ENCODE results near the gene CPTP.
"Not testable (repeated sequence)": the region's sequence is repeated elsewhere in the genome, so short reads cannot be mapped to it uniquely, and the experiment has no call there.

Gene CPTP

DNA sequence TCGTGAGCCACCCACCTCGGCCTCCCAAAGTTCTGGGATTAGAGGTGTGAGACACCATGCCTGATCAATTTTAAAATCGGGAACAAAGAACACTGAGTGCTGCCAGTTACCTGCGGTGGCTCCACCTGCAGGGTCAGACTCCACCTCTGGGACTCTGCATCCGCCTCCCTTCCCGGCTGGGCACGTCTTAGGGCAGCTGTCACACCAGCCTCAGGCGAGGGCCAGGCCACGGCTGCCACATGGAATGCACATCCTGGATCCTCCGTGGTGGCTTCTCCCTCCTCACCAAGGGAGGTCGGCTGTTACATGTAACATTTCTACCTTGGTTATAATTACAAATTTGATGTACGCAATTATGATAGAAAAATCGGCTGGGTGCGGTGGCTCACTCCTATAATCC lies 39.7 kb downstream of the CPTP start:
- H3K27ac ChIP-seq (ENCODE audit: low read depth, low read length, severe bottlenecking) = no peak overlapping the region
- H3K4me1 ChIP-seq (ENCODE audit: control insufficient read depth, insufficient read depth, low read length, poor library complexity, severe bottlenecking) = peaks cover 26% of the 10 kb centered on the region
- 88 to 90% methylated on average over 8 to 10 of the region's 14 CpGs for WGBS, 2 experiments (ENCODE audit: insufficient coverage in 2 of 2)

GRCh38 chr1:1365875-1366698 lies 41.5 kb downstream of the CPTP start:
- Histone ChIP-seq H3K4me1 (ENCODE audit: control insufficient read depth, insufficient read depth, low read length, poor library complexity, severe bottlenecking) (peaks cover 9% of the 10 kb centered on the region), H3K4me3 (ENCODE audit: extremely low read depth, insufficient read depth, low read length, poor library complexity, severe bottlenecking) (no peak overlapping the region), H3K36me3 (ENCODE audit: control insufficient read depth, insufficient read depth, low read length) (peaks cover 5% of the 10 kb centered on the region), H3K9me3 (ENCODE audit: control insufficient read depth, low read length) (peaks cover 17% of the 10 kb centered on the region), H3K27ac (ENCODE audit: low read depth, low read length, severe bottlenecking) (no peak overlapping the region)
- 77 to 84% methylated on average over 10 of the region's 10 CpGs for WGBS, 2 experiments (ENCODE audit: insufficient coverage in 2 of 2)

More for the DNA sequence above, 39.7 kb downstream of the CPTP start:
- H3K4me3 ChIP-seq (ENCODE audit: extremely low read depth, insufficient read depth, low read length, poor library complexity, severe bottlenecking) = no peak overlapping the region
- no peaks in the 10 kb centered on the region for H3K36me3 ChIP-seq (ENCODE audit: control insufficient read depth, insufficient read depth, low read length)
- peaks cover 17% of the 10 kb centered on the region for H3K9me3 ChIP-seq (ENCODE audit: control insufficient read depth, low read length)

DNA sequence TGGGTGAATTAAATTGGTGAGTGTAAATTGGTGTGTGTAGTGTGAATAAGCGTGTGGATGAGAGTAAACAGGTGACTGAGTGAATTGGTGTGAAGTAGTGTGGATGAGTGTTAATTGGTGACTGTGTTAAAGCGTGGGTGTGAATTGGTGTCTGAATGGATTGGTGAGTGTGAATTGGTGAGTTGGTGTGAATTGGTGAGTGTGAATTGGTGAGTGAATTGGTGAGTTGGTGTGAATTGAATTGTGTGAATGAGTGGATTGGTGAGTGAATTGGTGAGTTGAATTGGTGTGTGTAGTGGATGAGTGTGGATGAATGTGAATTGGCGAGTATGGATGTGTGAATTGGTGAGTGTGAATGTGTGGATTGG lies 42.1 kb downstream of the CPTP start:
- Histone ChIP-seq H3K36me3 (ENCODE audit: control insufficient read depth, insufficient read depth, low read length) (peaks cover 7% of the 10 kb centered on the region), H3K4me1 (ENCODE audit: control insufficient read depth, insufficient read depth, low read length, poor library complexity, severe bottlenecking) (peaks cover 3% of the 10 kb centered on the region), H3K27ac (ENCODE audit: low read depth, low read length, severe bottlenecking) (no peak overlapping the region), H3K9me3 (ENCODE audit: control insufficient read depth, low read length) (peaks cover 17% of the 10 kb centered on the region), H3K4me3 (ENCODE audit: extremely low read depth, insufficient read depth, low read length, poor library complexity, severe bottlenecking) (no peak overlapping the region)
- WGBS, 2 experiments (ENCODE audit: insufficient coverage in 2 of 2) = 93 to 95% methylated on average over 3 of the region's 3 CpGs

DNA sequence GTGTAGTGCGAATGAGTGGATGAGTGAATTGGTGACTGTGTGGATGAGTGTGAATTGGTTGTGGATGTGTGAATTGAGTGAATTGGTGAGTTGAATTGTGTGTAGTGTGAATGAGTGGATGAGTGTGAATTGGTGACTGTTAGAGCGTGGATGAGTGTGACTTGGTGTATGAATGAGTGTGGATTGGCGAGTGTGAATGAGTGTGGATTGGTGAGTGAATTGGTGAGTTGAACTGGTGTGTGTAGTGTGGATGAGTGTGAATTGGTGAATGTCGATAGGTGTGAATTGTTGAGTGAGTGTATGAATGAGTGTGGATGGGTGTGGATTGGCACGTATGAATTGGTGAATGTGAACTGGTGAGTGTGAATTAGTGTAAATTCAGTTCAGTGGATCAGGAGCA lies 42.7 kb downstream of the CPTP start:
- H3K4me3 ChIP-seq (ENCODE audit: extremely low read depth, insufficient read depth, low read length, poor library complexity, severe bottlenecking) = no peak overlapping the region
- H3K4me1 ChIP-seq (ENCODE audit: control insufficient read depth, insufficient read depth, low read length, poor library complexity, severe bottlenecking) = no peaks in the 10 kb centered on the region
- WGBS, 2 experiments (ENCODE audit: insufficient coverage in 2 of 2) = 89 to 93% methylated on average over 5 of the region's 5 CpGs
- H3K9me3 ChIP-seq (ENCODE audit: control insufficient read depth, low read length) = peaks cover 17% of the 10 kb centered on the region
- H3K27ac ChIP-seq (ENCODE audit: low read depth, low read length, severe bottlenecking) = no peak overlapping the region
- peaks cover 9% of the 10 kb centered on the region for H3K36me3 ChIP-seq (ENCODE audit: control insufficient read depth, insufficient read depth, low read length)

DNA sequence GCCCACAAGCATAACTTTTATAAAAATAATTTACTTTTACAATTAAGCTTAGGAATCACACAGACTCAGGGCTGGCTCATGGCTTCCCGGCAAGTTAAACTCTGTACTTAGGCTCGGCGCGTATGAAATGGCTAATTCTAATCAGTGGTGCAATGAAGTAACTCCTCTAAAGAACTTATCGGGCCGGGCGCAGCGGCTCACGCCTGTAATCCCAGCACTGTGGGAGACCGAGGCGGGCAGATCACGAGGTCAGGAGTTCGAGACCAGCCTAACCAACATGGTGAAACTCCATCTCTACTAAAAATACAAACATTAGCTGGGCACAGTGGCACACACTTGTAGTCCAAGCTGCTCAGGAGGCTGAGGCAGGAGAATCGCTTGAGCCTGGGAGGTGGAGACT lies 45.5 kb downstream of the CPTP start:
- 90 to 93% methylated on average over 9 to 13 of the region's 14 CpGs for WGBS, 2 experiments (ENCODE audit: insufficient coverage in 2 of 2)
- H3K4me3 ChIP-seq (ENCODE audit: extremely low read depth, insufficient read depth, low read length, poor library complexity, severe bottlenecking) = not testable (repeated sequence)

GRCh38 chr1:1370771-1371300 lies 46.2 kb downstream of the CPTP start:
- Histone ChIP-seq H3K4me3 (ENCODE audit: extremely low read depth, insufficient read depth, low read length, poor library complexity, severe bottlenecking) (no peak overlapping the region), H3K4me1 (ENCODE audit: control insufficient read depth, insufficient read depth, low read length, poor library complexity, severe bottlenecking) (peaks cover 4% of the 10 kb centered on the region), H3K36me3 (ENCODE audit: control insufficient read depth, insufficient read depth, low read length) (peaks cover 22% of the 10 kb centered on the region), H3K27ac (ENCODE audit: low read depth, low read length, severe bottlenecking) (no peak overlapping the region), H3K9me3 (ENCODE audit: control insufficient read depth, low read length) (peaks cover 16% of the 10 kb centered on the region)
- 95 to 96% methylated on average over 13 of the region's 16 CpGs for WGBS, 2 experiments (ENCODE audit: insufficient coverage in 2 of 2)

More for the DNA sequence above, 45.5 kb downstream of the CPTP start:
- Histone ChIP-seq H3K9me3 (ENCODE audit: control insufficient read depth, low read length) (peaks cover 17% of the 10 kb centered on the region), H3K36me3 (ENCODE audit: control insufficient read depth, insufficient read depth, low read length) (peaks cover 22% of the 10 kb centered on the region)
- not testable (repeated sequence) for H3K4me1 ChIP-seq (ENCODE audit: control insufficient read depth, insufficient read depth, low read length, poor library complexity, severe bottlenecking); H3K27ac ChIP-seq (ENCODE audit: low read depth, low read length, severe bottlenecking)

GRCh38 chr1:1371364-1371745 lies 46.8 kb downstream of the CPTP start:
- H3K36me3 ChIP-seq (ENCODE audit: control insufficient read depth, insufficient read depth, low read length) = peaks cover 22% of the 10 kb centered on the region
- 92 to 94% methylated on average over 9 of the region's 12 CpGs for WGBS, 2 experiments (ENCODE audit: insufficient coverage in 2 of 2)

DNA sequence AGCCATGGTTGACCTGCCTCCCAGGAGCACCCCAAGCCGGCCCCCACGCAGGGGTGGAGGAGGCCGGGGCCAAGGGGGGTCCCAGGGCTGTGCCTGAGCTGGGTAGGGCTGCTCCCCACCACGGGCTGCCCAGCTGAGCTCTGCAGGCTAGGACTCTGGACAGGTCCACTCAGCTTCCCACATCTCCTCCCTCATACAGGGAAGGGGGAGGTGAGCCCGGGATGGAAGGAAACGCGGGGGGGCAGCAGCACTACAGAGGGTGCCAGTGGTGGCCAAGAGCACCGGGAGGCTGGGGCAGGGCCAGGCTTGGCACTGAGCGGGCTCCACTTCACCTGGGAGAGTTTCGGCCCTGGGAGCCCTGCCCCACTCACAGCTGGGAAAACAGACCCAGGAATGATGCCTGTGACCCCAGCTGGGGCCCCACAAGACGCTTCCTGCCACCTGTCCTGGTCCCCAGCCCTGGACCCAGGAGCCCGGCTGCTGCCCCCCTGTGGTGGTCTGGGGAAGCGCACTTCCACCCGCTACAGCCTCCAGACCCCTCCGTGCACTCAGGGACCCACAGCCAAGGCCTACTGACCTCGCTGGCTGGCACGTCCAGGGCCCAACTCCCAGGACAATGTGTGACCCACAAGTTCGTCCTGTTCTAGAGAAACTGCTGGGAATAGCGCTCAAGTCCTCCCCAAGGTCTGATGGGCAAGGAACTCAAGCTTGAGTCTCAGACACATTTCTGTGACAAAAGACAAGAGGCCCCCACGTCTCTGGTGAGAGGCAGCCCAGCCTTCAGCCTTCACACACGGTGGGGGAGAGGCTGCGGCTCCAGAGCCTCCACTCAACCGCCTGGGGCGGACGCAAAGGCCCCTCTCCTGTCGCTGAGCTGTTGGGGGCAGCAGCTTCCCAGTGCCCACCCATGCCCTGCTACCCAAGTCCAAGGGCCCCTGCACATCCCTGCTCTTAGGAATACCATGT lies 47.4 kb downstream of the CPTP start:
- H3K4me3 ChIP-seq (ENCODE audit: extremely low read depth, insufficient read depth, low read length, poor library complexity, severe bottlenecking) = no peak overlapping the region

More at GRCh38 chr1:1371364-1371745, 46.8 kb downstream of the CPTP start:
- H3K9me3 ChIP-seq (ENCODE audit: control insufficient read depth, low read length) = peaks cover 11% of the 10 kb centered on the region
- H3K4me3 ChIP-seq (ENCODE audit: extremely low read depth, insufficient read depth, low read length, poor library complexity, severe bottlenecking) = no peak overlapping the region
- H3K4me1 ChIP-seq (ENCODE audit: control insufficient read depth, insufficient read depth, low read length, poor library complexity, severe bottlenecking) = peaks cover 7% of the 10 kb centered on the region
- H3K27ac ChIP-seq (ENCODE audit: low read depth, low read length, severe bottlenecking) = no peak overlapping the region

GRCh38 chr1:1373051-1373814 lies 48.6 kb downstream of the CPTP start:
- Histone ChIP-seq H3K4me3 (ENCODE audit: extremely low read depth, insufficient read depth, low read length, poor library complexity, severe bottlenecking) (peak overlapping the region; percentile 98), H3K4me1 (ENCODE audit: control insufficient read depth, insufficient read depth, low read length, poor library complexity, severe bottlenecking) (peaks cover 7% of the 10 kb centered on the region)
- 95 to 98% methylated on average over 21 to 23 of the region's 26 CpGs for WGBS, 2 experiments (ENCODE audit: insufficient coverage in 2 of 2)

More for the DNA sequence above, 47.4 kb downstream of the CPTP start:
- H3K36me3 ChIP-seq (ENCODE audit: control insufficient read depth, insufficient read depth, low read length) = peaks cover 25% of the 10 kb centered on the region
- peaks cover 4% of the 10 kb centered on the region for H3K9me3 ChIP-seq (ENCODE audit: control insufficient read depth, low read length)
- no peak overlapping the region for H3K27ac ChIP-seq (ENCODE audit: low read depth, low read length, severe bottlenecking)
- H3K4me1 ChIP-seq (ENCODE audit: control insufficient read depth, insufficient read depth, low read length, poor library complexity, severe bottlenecking) = peaks cover 7% of the 10 kb centered on the region
- 57 to 63% methylated on average over 21 to 22 of the region's 26 CpGs for WGBS, 2 experiments (ENCODE audit: insufficient coverage in 2 of 2)

More at GRCh38 chr1:1373051-1373814, 48.6 kb downstream of the CPTP start:
- Histone ChIP-seq H3K27ac (ENCODE audit: low read depth, low read length, severe bottlenecking) (no peak overlapping the region), H3K9me3 (ENCODE audit: control insufficient read depth, low read length) (no peaks in the 10 kb centered on the region), H3K36me3 (ENCODE audit: control insufficient read depth, insufficient read depth, low read length) (peaks cover 28% of the 10 kb centered on the region)

Measured in mesodermal cell (in vitro differentiated cells).